Measurements from ENCODE around the gene GOLGA8J. TPM values are rescaled to one million over a fixed set of nuclear protein-coding genes. Genes with fewer than 3 reads are reported as not detected.
"Not testable (repeated sequence)": the region's sequence is repeated elsewhere in the genome, so short reads cannot be mapped to it uniquely, and the experiment has no call there.

GOLGA8J gene
- total RNA-seq, 1 donor from 2014 or later, result not detected

DNA sequence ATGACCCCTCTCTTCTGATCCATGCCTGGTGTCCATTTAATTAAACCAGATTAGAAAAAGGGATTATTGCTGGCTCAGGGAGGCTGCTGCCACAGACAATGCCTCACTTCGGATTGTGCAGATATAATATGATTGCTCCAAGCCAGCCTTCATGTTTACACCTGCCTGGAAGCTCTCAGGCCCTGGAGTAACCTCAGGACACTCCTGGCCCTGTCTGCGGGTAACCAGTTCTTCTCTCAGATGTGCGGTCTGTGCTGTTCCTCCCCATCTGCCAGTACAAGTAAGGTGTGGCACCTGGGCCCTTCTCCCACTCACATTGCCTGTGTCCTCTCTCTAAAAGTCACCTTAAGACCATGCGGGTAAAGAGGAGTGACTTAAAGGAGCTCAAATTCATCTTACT lies 8.8 kb upstream of the GOLGA8J start:
- no peak for DNase-seq

DNA sequence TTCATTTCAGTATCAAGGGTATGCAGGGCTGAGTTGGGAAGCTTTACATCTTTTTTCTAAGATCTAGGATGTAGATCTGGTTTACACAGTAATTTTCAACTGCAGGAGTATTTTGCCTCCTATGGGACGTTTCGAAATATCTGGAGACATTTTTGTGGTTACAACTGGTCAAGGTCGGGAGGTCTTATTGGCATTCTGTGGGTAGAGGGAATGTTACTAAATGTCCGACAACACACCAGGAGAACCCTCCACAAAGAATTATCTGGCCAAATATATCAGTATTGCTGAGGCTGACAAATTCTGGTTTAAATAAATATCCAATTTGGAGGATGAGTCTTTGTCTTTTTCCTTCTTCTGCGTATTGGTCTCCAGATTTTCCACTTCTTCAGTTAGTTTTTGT lies 1.9 kb upstream of the GOLGA8J start:
- DNase-seq, result not testable (repeated sequence)

DNA sequence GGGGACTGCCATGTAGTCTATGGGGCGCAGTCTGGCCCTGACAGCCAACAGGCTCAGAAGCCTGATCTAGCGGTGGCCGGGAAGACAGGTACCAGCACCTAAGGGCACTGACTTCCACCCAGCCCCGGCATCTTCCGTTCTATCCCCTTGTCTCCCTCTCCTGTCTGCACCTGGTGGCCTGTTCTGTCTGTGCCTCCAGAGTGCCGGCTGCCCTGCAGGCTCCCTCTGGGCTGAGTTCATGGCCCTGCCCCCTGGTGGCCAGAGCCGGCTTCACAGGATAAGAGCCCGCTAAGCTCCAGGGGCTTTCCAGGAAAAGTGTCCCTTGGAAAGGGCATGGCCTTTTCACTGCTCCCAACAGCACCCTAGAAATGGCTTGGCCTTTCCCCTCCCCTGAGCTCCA lies 15.1 kb downstream of the GOLGA8J start:
- DNase-seq, result not testable (repeated sequence)

DNA sequence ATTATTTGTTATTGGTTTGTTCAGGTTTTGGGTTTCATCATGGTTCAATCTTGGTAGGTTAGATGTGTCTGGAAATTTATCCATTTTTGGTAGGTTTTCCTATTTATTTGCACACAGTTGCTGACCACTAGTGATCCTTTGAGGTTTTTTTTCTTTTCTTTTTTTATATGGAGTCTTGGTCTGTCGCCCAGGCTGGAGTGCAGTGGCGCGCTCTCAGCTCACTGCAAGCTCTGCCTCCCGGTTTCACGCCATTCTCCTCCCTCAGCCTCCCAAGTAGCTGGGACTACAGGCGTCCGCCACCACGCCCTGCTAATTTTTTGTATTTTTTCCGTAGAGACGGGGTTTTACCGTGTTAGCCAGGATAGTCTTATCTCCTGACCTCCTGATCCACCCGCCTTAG lies 20.1 kb downstream of the GOLGA8J start:
- DNase-seq, result not testable (repeated sequence)

DNA sequence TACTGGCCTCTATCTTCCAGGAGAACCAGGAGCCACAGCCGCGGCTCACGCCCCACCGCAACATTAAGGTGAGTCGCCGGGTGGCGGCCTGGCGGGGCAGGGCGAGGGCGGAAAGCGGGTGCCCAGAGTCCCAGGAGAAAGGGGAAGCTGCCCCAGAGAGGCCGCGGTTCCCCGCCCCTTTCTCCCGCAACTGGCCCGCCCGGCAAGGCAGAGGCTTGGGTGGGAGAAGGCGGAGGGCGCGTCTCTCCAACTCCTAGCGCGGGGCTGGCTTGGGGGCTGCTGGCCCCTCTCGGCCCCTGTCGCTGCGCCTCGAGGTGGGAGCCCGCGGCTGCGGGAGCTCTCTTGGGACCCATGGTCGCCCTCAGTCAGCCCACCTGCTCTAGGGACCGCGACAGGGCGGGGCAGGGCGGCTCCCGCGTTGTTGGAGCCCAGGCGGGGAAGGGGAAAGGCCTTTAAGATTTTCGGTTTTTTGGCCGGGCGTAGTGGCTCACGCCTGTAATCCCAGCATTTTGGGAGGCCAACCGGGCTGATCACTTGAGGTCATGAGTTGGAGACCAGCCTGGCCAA lies 21.3 kb downstream of the GOLGA8J start:
- not testable (repeated sequence) for DNase-seq

DNA sequence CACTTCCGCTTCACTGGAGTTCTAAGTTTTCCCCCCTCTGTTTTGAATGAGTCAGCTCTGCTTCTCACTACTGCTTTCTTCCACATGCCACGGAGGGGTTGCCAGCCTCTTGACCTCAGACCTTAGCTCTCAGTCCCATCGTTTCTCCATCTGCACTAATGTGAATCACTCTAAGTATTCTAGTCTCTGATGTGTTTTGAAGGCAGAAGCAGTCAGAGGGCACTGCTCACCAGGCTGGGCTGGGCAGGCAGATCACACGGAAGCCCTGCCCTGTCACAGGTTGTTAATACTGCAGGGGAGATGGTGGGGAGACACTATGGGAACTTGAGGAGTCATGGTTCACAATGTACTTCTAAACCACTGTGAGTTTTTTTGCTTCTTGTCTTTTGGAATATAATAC lies 27.8 kb downstream of the GOLGA8J start:
- not testable (repeated sequence) for DNase-seq

DNA sequence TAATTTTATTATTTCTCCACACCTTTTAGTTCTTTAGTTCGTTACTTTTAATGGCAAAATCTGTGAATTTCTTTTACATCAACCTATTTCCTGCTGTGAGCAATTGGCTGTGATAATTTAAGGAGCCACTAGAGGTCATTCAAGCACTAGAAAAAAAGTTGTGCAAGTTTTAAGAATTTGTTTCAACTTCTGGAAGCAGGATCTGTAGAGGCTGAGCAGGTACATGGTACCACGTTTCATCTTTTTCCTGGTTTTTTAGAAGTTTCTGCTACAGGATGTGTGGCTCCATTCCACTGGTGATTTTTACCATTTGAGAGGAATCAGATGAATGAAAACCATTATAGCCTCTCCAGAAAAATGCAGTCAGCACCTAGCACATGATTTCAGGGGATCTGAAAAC lies 47.3 kb downstream of the GOLGA8J start:
- DNase-seq, result peak; percentile 3

DNA sequence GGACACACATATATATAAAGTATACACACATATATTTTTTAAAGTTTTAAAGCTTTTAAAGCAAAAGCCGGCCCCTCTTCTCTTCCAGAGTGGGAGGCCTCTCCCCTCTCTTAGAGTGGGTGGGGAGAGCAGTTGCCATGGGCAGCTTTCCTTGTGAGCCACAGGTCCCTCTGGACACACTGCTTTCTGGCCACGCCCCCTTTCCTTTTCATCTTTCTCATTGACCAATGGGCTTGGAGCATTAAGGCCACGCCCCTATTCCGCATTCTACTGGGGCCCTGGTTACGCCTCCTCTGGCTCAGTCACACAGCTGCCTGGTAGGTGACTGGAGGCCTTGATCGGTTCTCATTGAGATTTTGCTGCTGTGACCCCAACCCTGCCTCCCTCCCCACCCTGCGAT lies 52.0 kb downstream of the GOLGA8J start, which contains the start of gene GOLGA8T:
Gene GOLGA8T, plus strand, starts transcription at position 301 of the 400 bp plus-strand sequence. Its CDS starts 98 bp downstream, at position 399.
- DNase-seq, result not testable (repeated sequence)

Small RNA genes within 50 kb of the gene (small RNA-seq; reads per million reads assigned to genes)
- gene RF00096 (ENCODE audit: low replicate concordance) (not detected), gene RN7SL673P (ENCODE audit: low replicate concordance) (not detected)

Other genes with a start within 250 kb of the GOLGA8J start
- gene GOLGA8T, start 52.1 kb downstream of the GOLGA8J start, total RNA-seq, result not detected